Right lobe of liver (tissue), 6 donors: ENCODE data around the gene P2RY14. TPM values are rescaled to one million over a fixed set of nuclear protein-coding genes. Genes with fewer than 3 reads are reported as not detected.
A peak's percentile ranks its signal among the peaks of the same experiment; 100 is the strongest.

Source experiments
- ATAC-seq, 4 donors: fragments of 200-7000 bp; cut with Tn5 transposase; one replicate each; pipeline ENCODE4 v1.9.1; 2020; ENCODE audit warnings: mild to moderate bottlenecking in 4 of 4, moderate library complexity in 4 of 4
- DNase-seq, 3 donors: peaks; one replicate each; pipeline ENCODE4 v3.0.0-alpha.2; 2020
- H3K27ac ChIP-seq, 3 donors: fragments of 200-600 bp; one replicate each; pipeline ENCODE4 v1.8.0; 2022
- H3K27me3 ChIP-seq, 2 donors: fragments of 200-600 bp; one replicate each; pipeline ENCODE4 v1.8.0; 2022
- H3K36me3 ChIP-seq, 4 donors: fragments of 200-600 bp; sonication (generic) in 1 of 4; one replicate each; pipeline versions ENCODE4 v1.5.1 to v1.8.0; 2017 to 2022; ENCODE audit warnings: control low read depth in 1 of 4
- H3K4me1 ChIP-seq, 4 donors: fragments of 200-600 bp; sonication (generic) in 1 of 4; one replicate each; pipeline versions ENCODE4 v1.5.1 to v1.8.0; 2017 to 2022; ENCODE audit warnings: control low read depth in 1 of 4
- H3K4me3 ChIP-seq, 3 donors: fragments of 200-600 bp; one replicate each; pipeline ENCODE4 v1.8.0; 2022
- H3K9me3 ChIP-seq, 4 donors: fragments of 200-600 bp; sonication (generic) in 1 of 4; one replicate each; pipeline versions ENCODE4 v1.5.1 to v1.8.0; 2017 to 2022; ENCODE audit warnings: control low read depth in 1 of 4
- CTCF ChIP-seq, 4 donors: fragments of 200-600 bp in 3 of 4; fragments of 450-650 bp in 1 of 4; IDR thresholded peaks; one replicate each; pipeline versions ENCODE4 v1.5.1 to v1.8.0; 2016 to 2022; ENCODE audit warnings: antibody characterized with exemption in 4 of 4, mild to moderate bottlenecking in 2 of 4
- POLR2A ChIP-seq: fragments of 450-650 bp; IDR thresholded peaks from one replicate; pipeline ENCODE4 v1.6.1; 2017; ENCODE audit warnings: antibody characterized with exemption, mild to moderate bottlenecking
- WGBS: methylation state at CpG from one replicate; pipeline ENCODE4 v1.1.6; 2018; ENCODE audit warnings: low coverage, low lambda C conversion rate; ENCODE audit not compliant: insufficient coverage; ENCODE audit errors: missing lambda C conversion rate; 5-methylcytosine and 5-hydroxymethylcytosine counted together
- intact Hi-C, 2 donors: fragments of 100-400 bp; cut with DNase I; formaldehyde crosslinking; loops; one replicate each; pipeline versions ENCODE4 v1.11.2 to v1.14.1; 2022
- total RNA-seq, 6 experiments: library from RNA; depleted of rRNA in 2 of 6; stranded (reverse); fragments of >200 nt in 2 of 6; fragmentation: NEBNext Ultra II Directional in 3 of 6; extraction: Animal tissue kit (Norgen Biotek cat#: 25700) in 3 of 6; gene quantifications; one replicate each; pipeline versions ENCODE4 v1.1.0 to v1.2.4, GENCODE V29; 2016 to 2023
- donor health status: DM: no; HTN: yes; CAD: no.
- donor health status: DM: no; HTN: no; CAD: no.
- donor health status: DM: no; HTN: no; CAD: no.
- donor health status: DM: no; HTN: yes; CAD: no.
- donor health status: DM: no; HTN: yes; CAD: no.

The P2RY14 gene
- total RNA-seq, 6 experiments from 2014 or later: 0.12 to 0.18 (median 0.12) TPM; not detected in 3

- Histone ChIP-seq H3K4me3 (no peak overlapping the region), H3K27ac (no peak overlapping the region), H3K4me1 (peaks cover 0 to 20% (median 9%) of the 10 kb centered on the region in 4 donors), H3K36me3 (no peaks in the 10 kb centered on the region), H3K27me3 (no peaks in the 10 kb centered on the region), H3K9me3 (no peaks in the 10 kb centered on the region)
- no peak for TF ChIP-seq POLR2A
- no peak for TF ChIP-seq CTCF (IDR thresholded peaks at IDR 0.05)
- no peak for DNase-seq
- WGBS: 55% methylated on average over 2 of the region's 2 CpGs
- ATAC-seq: no peak
- intact Hi-C loops: no loop called here
These were observed 77.8 kb downstream of the P2RY14 start for GRCh38 chr3:151200586-151200985.

- Histone ChIP-seq H3K4me1 (peaks cover 0 to 20% (median 9%) of the 10 kb centered on the region in 4 donors), H3K27ac (no peak overlapping the region), H3K27me3 (no peaks in the 10 kb centered on the region), H3K9me3 (no peaks in the 10 kb centered on the region), H3K4me3 (no peak overlapping the region), H3K36me3 (no peaks in the 10 kb centered on the region)
- intact Hi-C loops: no loop called here
- peak in 3 of 4 donors; percentile 8 to 37 (median 15) for ATAC-seq
- TF ChIP-seq POLR2A: no peak
- no peak for TF ChIP-seq CTCF (IDR thresholded peaks at IDR 0.05)
- 51% methylated on average over 4 of the region's 4 CpGs for WGBS
- DNase-seq: no peak
These were observed 78.5 kb downstream of the P2RY14 start for GRCh38 chr3:151199554-151200438.

- ATAC-seq (no peak), DNase-seq (no peak)
- Histone ChIP-seq H3K4me3 (no peak overlapping the region), H3K36me3 (no peaks in the 10 kb centered on the region), H3K4me1 (peaks cover 0 to 20% (median 9%) of the 10 kb centered on the region in 4 donors), H3K27me3 (no peaks in the 10 kb centered on the region), H3K27ac (peak overlapping the region in 1 of 3 donors; percentile 47), H3K9me3 (no peaks in the 10 kb centered on the region)
- intact Hi-C loops: no loop called here
- TF ChIP-seq CTCF (IDR thresholded peaks at IDR 0.05) (no peak), POLR2A (no peak)
- 56% methylated on average over 5 of the region's 5 CpGs for WGBS
These were observed 79.5 kb downstream of the P2RY14 start for GRCh38 chr3:151198849-151199248.

GRCh38 chr3:151197981-151198767, 80.2 kb downstream of the P2RY14 start:
- Histone ChIP-seq H3K36me3 (no peaks in the 10 kb centered on the region), H3K27me3 (no peaks in the 10 kb centered on the region), H3K27ac (peak overlapping the region in 1 of 3 donors; percentile 47), H3K4me1 (peaks cover 0 to 20% (median 9%) of the 10 kb centered on the region in 4 donors), H3K9me3 (no peaks in the 10 kb centered on the region), H3K4me3 (no peak overlapping the region)
- intact Hi-C loops: no loop called here
- ATAC-seq (peak; percentile 93 to 98 (median 96)), DNase-seq (peak in 1 of 3 donors; percentile 64)
- 27% methylated on average over 6 of the region's 6 CpGs for WGBS
- TF ChIP-seq POLR2A: no peak
- TF ChIP-seq CTCF (IDR thresholded peaks at IDR 0.05): no peak
